Measurements from ENCODE around the gene RNU6-9.
A peak's percentile ranks its signal among the peaks of the same experiment; 100 is the strongest.
"Not testable (repeated sequence)": the region's sequence is repeated elsewhere in the genome, so short reads cannot be mapped to it uniquely, and the experiment has no call there.

The RNU6-9 gene

GRCh38 chr19:878751-879561, 14.3 kb upstream of the RNU6-9 start:
- DNase-seq: not testable (repeated sequence)

GRCh38 chr19:879711-880438, 13.4 kb upstream of the RNU6-9 start:
- no peak for DNase-seq

GRCh38 chr19:881385-882071, 11.8 kb upstream of the RNU6-9 start:
- no peak for DNase-seq

GRCh38 chr19:882871-883497, 10.3 kb upstream of the RNU6-9 start:
- no peak for DNase-seq

- DNase-seq: no peak
These were observed 9.5 kb upstream of the RNU6-9 start for GRCh38 chr19:883661-884211.

- no peak for DNase-seq
These were observed 8.7 kb upstream of the RNU6-9 start for GRCh38 chr19:884420-885211.

DNA sequence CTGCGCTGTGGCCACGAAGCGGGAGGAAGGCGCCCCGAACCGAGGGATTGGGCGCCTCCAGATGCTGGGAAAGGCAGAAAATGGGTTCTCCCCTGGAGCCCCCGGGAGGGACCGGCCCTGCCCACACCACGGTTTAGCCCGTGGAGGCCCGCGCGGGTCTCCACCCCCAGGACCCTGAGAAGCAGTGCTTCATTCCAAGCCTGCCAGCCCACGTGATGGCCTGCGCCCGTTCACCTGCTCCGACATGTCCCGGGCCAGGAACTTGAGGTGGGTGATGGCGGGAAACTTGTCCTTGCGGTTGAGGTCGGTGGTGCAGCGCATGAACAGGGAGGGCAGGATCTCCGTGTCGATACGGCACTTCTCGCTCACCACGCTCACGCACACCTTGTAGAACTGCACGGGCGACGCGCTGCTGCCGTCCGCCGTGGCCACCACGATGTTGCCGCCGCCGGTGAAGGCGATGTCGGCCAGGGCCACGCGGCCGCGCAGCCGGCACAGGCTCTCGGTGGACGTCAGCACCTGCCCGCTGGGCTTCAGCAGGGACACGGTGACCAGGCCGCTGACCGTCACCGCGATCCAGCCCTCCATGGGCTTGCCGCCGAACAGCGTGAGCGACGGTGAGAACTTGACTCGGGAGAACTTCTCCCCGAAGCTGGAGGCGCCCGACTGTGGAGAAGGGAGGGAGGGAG, 7.6 kb upstream of the RNU6-9 start:
- no peak for DNase-seq

GRCh38 chr19:887072-887471, 6.2 kb upstream of the RNU6-9 start:
- DNase-seq: no peak

DNA sequence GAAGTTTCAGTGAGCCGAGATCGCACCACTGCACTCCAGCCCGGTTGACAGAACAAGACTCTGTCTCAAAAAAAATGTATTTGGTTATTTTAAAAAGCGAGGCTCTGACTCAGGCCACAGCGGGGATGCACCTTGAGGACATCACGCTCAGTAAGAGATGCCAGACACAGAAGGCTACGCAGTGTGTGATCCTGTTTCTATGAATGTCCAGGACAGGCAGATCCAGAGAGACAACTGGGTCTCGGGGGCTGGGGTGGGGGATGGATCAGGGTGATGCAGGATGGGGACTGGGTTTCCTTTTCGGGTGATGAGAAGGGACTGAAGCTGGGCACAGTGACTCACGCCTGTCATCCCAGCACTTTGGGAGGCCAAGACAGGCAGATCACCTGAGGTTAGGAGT, 5.7 kb upstream of the RNU6-9 start:
- DNase-seq: no peak

DNA sequence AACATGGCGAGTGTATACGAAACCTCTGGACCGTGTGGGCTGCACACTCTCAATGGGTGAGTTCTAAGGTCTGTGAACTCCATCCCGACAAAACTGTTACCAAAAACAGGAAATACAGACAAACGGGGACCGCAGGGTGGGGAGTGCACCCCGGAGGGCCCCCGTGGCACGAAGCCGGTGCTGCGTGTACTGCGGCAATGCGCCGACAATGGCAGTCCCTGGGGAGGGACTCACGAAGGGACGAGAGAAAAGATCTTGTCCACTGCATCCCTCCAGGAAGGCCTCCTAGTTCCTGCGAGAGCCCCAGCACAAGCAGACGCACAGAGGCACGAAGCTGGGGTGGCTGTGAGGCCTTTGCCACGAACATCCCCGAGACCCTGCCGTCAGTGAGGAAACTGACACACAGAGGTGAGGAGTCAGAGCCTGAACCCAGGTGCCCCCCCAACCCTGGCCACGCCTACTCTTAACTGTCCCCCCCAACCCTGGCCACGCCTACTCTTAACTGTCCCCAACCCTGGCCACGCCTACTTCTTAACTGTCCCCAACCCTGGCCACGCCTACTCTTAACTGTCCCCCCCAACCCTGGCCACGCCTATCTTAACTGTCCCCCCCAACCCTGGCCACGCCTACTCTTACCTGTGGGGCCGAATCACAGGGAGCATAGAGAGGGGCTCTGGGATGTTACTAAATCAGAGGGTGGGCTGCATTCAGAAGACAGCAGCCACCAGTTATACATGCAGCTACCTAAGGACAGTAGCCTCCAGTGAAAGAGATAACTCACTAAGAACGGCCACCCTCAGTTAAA, 4.5 kb upstream of the RNU6-9 start:
- peak; percentile 42 for DNase-seq

- no peak for DNase-seq
These were observed 3.5 kb upstream of the RNU6-9 start for GRCh38 chr19:889662-890295.

DNA sequence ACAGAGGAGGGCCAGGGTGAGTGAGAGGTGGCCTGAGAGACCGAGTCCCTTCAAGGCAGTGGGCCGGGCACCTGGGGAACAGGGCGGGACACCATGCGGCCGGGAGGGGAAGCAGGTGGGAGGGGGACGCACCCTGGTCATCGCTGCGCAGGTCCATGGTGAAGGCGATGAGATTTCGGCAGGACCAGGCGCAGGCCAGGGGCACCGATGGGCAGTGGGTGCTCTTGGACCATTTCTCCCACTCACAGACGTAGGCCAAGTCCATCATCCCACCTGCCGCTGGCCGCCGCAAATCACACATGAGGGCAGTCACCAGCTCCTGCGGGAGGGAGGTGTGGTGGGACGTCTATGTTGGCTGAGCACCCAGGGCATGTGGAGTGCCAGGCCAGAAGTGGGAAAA, 2.5 kb upstream of the RNU6-9 start:
- no peak for DNase-seq

DNA sequence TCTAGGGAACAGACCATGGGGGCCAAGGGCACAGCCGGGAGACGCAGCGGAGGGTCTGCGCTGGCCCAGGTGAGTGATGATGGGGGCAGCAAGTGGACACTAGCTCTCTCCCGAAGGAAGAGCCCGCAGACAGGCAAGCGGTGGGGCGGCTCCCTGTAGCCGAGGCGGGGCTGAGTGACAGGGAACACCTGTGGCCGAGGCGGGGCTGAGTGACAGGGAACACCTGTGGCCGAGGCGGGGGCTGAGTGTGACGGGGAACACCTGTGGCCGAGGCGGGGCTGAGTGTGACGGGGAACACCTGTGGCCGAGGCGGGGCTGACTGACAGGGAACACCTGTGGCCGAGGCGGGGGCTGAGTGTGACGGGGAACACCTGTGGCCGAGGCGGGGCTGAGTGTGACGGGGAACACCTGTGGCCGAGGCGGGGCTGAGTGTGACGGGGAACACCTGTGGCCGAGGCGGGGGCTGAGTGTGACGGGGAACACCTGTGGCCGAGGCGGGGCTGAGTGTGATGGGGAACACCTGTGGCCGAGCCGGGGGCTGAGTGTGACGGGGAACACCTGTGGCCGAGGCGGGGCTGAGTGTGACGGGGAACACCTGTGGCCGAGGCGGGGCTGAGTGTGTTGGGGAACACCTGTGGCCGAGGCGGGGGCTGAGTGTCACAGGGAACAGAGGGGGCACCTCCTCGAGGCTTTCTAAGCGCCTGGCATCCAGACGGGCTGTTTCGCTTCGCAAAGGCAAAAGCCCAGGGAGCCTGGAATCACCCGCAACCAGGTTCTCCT, 1.7 kb upstream of the RNU6-9 start:
- not testable (repeated sequence) for DNase-seq

DNA sequence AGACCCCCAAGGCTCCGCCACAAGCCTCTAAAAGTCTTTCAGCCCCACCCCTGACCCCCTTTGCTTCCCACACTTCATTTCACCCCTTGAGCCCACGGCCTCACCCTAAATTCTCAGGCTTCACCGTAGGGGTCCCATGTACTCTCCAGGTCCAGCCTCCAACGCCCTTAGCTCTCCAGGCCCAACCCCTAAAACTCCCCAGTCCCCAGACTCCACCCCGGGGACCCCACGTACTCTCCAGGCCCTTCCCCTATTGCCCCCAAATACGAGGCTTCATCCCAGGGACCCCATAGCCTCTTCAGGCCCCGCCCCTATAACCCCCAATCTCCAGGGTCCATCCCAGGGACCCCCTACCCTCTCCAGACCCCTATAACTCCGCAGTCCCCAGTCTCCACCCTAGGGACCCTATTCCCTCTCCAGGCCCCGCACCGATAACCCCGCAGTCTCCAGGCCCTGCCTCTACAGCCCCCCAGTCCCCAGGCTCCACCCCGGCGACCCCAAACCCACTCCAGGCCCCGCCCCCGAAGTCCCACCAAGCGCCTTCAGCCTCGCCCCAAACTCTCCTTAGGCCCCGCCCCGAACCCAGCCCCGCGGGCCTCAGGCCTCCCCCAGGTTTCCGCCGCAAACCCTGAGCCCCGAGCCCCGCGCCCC, 916 bp upstream of the RNU6-9 start:
- no peak for DNase-seq

DNA sequence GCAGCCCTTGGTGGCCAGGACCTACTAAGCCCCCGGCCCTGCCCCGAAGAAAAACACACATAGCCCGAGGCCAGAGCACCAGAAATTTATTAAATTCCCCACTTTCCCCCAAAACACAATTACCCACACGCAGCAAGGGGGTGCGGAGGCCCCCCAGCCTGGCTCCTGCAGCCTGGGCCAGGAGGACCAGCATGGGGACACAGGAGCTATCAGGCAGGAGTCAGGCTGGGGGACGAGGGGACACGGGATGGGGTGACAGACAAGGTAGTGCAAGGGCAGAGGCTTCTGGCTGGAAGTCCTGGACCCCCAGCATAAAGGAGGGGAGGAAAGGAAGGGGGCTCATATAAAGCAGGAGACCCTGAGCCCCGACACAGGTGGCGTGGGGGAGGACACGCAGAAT, 3.1 kb downstream of the RNU6-9 start:
- no peak for DNase-seq

DNA sequence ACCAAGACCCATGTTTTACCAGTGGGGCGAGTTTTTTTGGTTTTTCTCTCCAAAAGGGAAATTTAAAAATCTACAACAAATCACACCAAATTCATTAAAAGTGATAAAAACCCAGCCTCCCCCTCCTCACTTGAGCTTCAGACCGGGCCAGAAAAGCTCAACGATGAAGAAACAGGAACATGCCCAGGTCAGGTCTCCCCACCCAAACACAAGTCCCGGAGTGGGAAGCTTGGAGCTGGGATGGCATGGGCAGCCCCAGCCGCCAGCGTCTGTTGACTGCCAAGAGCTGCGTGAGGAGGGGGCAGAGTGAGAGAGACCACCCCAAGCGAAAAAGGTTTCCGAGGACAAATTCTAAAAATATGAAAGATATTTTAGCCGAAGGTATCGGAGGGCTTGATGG, 3.7 kb downstream of the RNU6-9 start:
- no peak for DNase-seq

DNA sequence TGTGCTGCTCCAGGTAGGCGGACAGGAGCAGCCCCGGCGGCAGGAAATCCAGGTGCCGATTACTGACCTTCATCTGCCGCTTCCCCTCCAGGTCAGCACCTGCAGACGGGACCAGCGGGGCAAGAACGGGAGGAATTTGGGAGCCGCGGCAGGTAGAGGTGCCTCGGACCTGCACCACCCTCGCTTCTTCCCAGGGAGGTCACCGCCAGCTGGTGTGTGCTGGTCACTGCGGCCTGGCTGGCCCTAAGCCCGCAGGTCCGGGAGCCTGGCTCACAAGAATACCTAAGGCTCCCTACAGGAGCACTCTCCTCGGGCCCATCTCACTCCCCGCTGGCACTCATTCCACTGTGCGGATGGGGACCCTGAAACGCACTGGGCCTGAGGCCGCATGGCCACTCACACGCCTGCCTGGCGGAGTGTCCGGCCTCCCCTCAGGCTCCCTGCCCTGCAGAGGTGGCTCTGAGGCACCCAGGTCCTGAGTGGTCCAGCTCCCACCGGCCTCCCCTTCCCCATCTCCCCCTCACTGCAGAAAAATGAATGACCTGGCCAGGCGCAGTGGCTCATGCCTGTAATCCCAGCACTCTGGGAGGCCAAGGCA, 4.3 kb downstream of the RNU6-9 start:
- no peak for DNase-seq

DNA sequence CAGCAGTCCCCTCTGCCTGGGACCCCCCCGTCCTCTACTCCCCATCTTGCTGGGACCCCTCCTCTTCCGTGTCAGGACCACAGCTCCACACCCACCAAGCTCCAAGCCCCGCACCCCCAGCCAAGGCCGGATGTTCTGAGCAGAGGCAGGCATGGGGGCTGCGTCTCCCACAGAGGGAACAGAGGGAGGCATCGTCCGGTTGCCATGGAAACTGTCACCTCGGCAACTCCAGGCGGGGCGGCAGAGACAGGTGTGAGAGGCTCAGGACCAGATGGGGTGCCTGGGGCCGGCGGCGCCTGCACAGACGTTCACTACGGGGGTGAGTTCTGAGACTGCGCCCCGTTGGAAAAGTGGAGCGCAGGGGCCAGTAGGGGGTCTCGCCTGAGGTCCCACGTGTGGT, 5.4 kb downstream of the RNU6-9 start:
- no peak for DNase-seq
